Measurements from ENCODE around the gene FAM174A.

- TF ChIP-seq POLR2AphosphoS5 (IDR thresholded peaks at IDR 0.05; ENCODE audit: borderline replicate concordance, low read depth, low read length) (no peak), EZH2 (IDR thresholded peaks at IDR 0.05) (no peak), FOXP2 (optimal IDR thresholded peaks at IDR 0.05; ENCODE audit: control extremely low read depth, extremely low read length, insufficient read depth) (no peak)
Measured at GRCh38 chr5:100505984-100506670, 29.0 kb upstream of the FAM174A start.

Data from SK-N-MC (cell line).